ENCODE measurements around the gene MSMO1.

- TF ChIP-seq, protein P1, sequence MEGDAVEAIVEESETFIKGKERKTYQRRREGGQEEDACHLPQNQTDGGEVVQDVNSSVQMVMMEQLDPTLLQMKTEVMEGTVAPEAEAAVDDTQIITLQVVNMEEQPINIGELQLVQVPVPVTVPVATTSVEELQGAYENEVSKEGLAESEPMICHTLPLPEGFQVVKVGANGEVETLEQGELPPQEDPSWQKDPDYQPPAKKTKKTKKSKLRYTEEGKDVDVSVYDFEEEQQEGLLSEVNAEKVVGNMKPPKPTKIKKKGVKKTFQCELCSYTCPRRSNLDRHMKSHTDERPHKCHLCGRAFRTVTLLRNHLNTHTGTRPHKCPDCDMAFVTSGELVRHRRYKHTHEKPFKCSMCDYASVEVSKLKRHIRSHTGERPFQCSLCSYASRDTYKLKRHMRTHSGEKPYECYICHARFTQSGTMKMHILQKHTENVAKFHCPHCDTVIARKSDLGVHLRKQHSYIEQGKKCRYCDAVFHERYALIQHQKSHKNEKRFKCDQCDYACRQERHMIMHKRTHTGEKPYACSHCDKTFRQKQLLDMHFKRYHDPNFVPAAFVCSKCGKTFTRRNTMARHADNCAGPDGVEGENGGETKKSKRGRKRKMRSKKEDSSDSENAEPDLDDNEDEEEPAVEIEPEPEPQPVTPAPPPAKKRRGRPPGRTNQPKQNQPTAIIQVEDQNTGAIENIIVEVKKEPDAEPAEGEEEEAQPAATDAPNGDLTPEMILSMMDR (IDR thresholded peaks at IDR 0.05 in 8 of 11, conservative IDR thresholded peaks at IDR 0.05 in 3 of 11): no peak
- TF ChIP-seq POLR2A (IDR thresholded peaks at IDR 0.05) (no peak), POLR2AphosphoS5 (IDR thresholded peaks at IDR 0.05) (no peak)
Observed at GRCh38 chr4:165332502-165332901, 5.0 kb downstream of the MSMO1 start.

Measured in spleen (tissue), 7 donors.